Endothelial cell of umbilical vein (primary cell): Measurements from ENCODE around the gene LEP. TPM values are rescaled to one million over a fixed set of nuclear protein-coding genes. Genes with fewer than 3 reads are reported as not detected.

Experiments used
- BruUV-seq: library from RNA; stranded (reverse); fragments of 400-500 nt; replicated peaks from 2 replicates; lab custom pipeline; 2021; lab: Mats Ljungman, UMichigan
- CTCF ChIA-PET: fragments of 300-600, 350-600 bp; sonication (Branson Sonifier 250); formaldehyde crosslinking; loops from one replicate; lab custom pipeline; 2021; ENCODE audit warnings: antibody characterized with exemption, inconsistent platforms; lab: Charles Lee
- POLR2A ChIA-PET: fragments of 300-600, 350-600 bp; sonication (Branson Sonifier 250); formaldehyde crosslinking; loops from one replicate; lab custom pipeline; 2021; ENCODE audit warnings: antibody characterized with exemption, inconsistent platforms; lab: Charles Lee
- DNase-seq: peaks from one replicate; pipeline ENCODE4 v3.0.0-alpha.2; 2011; ENCODE audit warnings: low read depth, low spot score
- FAIRE-seq: peaks from 2 replicates; lab custom pipeline; 2011; peaks lifted over from hg19 to GRCh38; lab: Jason Lieb, UNC
- H2AFZ ChIP-seq: 2 replicates; pipeline ENCODE4 v1.6.0; 2012; ENCODE audit warnings: low read depth, low read length, control low read depth, inconsistent platforms
- H3K27ac ChIP-seq: 2 replicates; pipeline ENCODE4 v1.5.1; 2011; ENCODE audit warnings: low read depth, mild to moderate bottlenecking, control low read depth, low read length, moderate library complexity; ENCODE audit not compliant: insufficient read depth
- H3K27me3 ChIP-seq, 2 experiments: 2 replicates each; pipeline versions ENCODE4 v1.6.0 to v1.6.1; 2011; ENCODE audit warnings: low read length in 2 of 2, mixed read lengths in 1 of 2; ENCODE audit not compliant: control insufficient read depth in 2 of 2, insufficient read depth in 2 of 2
- H3K36me3 ChIP-seq, 2 experiments: 2 replicates in 1 of 2; 3 replicates in 1 of 2; pipeline ENCODE4 v1.5.1; 2011; ENCODE audit warnings: low read length in 2 of 2, mild to moderate bottlenecking in 1 of 2, moderate library complexity in 1 of 2; ENCODE audit not compliant: control insufficient read depth in 2 of 2, insufficient read depth in 2 of 2; ENCODE audit errors: extremely low read depth in 1 of 2
- H3K4me1 ChIP-seq: 3 replicates; pipeline ENCODE4 v1.5.1; 2011; ENCODE audit warnings: mild to moderate bottlenecking, low read length; ENCODE audit not compliant: control insufficient read depth, insufficient read depth; ENCODE audit errors: extremely low read depth
- H3K4me2 ChIP-seq: 2 replicates; pipeline ENCODE4 v1.6.1; 2011; ENCODE audit warnings: low read length, control low read depth, mixed read lengths; ENCODE audit not compliant: insufficient read depth
- H3K4me3 ChIP-seq, 3 experiments: fragments of 200-600 bp in 1 of 3; sonication (generic), shearing (Covaris generic) in 1 of 3; replicated peaks in 1 of 3; 2 replicates each; pipeline ENCODE4 v1.5.1; 2011 to 2016; ENCODE audit warnings: control low read depth in 3 of 3, low read length in 3 of 3, mild to moderate bottlenecking in 2 of 3, inconsistent platforms in 1 of 3, low read depth in 1 of 3, moderate library complexity in 1 of 3; ENCODE audit not compliant: insufficient read depth in 1 of 3
- H3K79me2 ChIP-seq: 2 replicates; pipeline ENCODE4 v1.6.0; 2012; ENCODE audit warnings: low read length, inconsistent platforms; ENCODE audit not compliant: control insufficient read depth, insufficient read depth
- H3K9ac ChIP-seq: replicated peaks from 2 replicates; pipeline ENCODE3; 2011; ENCODE audit warnings: low read length, control low read depth; ENCODE audit not compliant: insufficient read depth; ENCODE audit errors: extremely low read depth
- H3K9me1 ChIP-seq: replicated peaks from 3 replicates; pipeline ENCODE4 v1.6.0; 2011; ENCODE audit warnings: mild to moderate bottlenecking, low read length; ENCODE audit not compliant: control insufficient read depth, insufficient read depth; ENCODE audit errors: extremely low read depth
- H3K9me3 ChIP-seq: replicated peaks from 2 replicates; pipeline ENCODE4 v1.5.1; 2012; ENCODE audit warnings: low read length, inconsistent platforms; ENCODE audit not compliant: control insufficient read depth, insufficient read depth
- H4K20me1 ChIP-seq: replicated peaks from 2 replicates; pipeline ENCODE3; 2011; ENCODE audit warnings: mild to moderate bottlenecking, low read length; ENCODE audit not compliant: control insufficient read depth, insufficient read depth; ENCODE audit errors: extremely low read depth
- CTCF ChIP-seq, 2 donors: IDR thresholded peaks; 1 replicate in 1 of 2; 2 replicates in 1 of 2; pipeline ENCODE4 v1.5.1; 2011; ENCODE audit warnings: low read length in 2 of 2, mild to moderate bottlenecking in 2 of 2, moderate library complexity in 2 of 2, control low read depth in 1 of 2, inconsistent platforms in 1 of 2, low read depth in 1 of 2; ENCODE audit not compliant: insufficient read depth in 1 of 2; ENCODE audit errors: extremely low read depth in 1 of 2
- EZH2 ChIP-seq: IDR thresholded peaks from 2 replicates; pipeline ENCODE4 v1.6.1; 2012; ENCODE audit warnings: borderline replicate concordance, low read depth, mild to moderate bottlenecking, moderate library complexity, low read length, inconsistent platforms; ENCODE audit not compliant: severe bottlenecking
- FOS ChIP-seq: IDR thresholded peaks from 2 replicates; pipeline ENCODE4 v1.6.1; 2011; ENCODE audit warnings: mild to moderate bottlenecking, low read length, moderate library complexity, borderline replicate concordance; ENCODE audit not compliant: insufficient read depth
- GATA2 ChIP-seq: IDR thresholded peaks from 2 replicates; pipeline ENCODE4 v1.7.0; 2011; ENCODE audit warnings: low read depth, mild to moderate bottlenecking, moderate library complexity, mixed read lengths, low read length; ENCODE audit not compliant: insufficient read length, insufficient read depth
- JUN ChIP-seq: IDR thresholded peaks from 2 replicates; pipeline ENCODE4 v1.6.1; 2011; ENCODE audit warnings: borderline replicate concordance, low read depth; ENCODE audit not compliant: insufficient read length, insufficient read depth
- MAX ChIP-seq: IDR thresholded peaks from 2 replicates; pipeline ENCODE4 v1.6.1; 2011; ENCODE audit not compliant: insufficient read depth, insufficient read length
- MYC ChIP-seq: IDR thresholded peaks from one replicate; pipeline ENCODE4 v1.6.1; 2011; ENCODE audit warnings: mild to moderate bottlenecking, low read depth, low read length
- POLR2A ChIP-seq: IDR thresholded peaks from 2 replicates; pipeline ENCODE4 v1.6.1; 2012; ENCODE audit warnings: low read depth, mild to moderate bottlenecking, control low read depth, low read length
- POLR2AphosphoS5 ChIP-seq: IDR thresholded peaks from 2 replicates; pipeline ENCODE4 v1.6.1; 2012; ENCODE audit warnings: low read depth, mild to moderate bottlenecking, control low read depth, low read length, moderate library complexity; ENCODE audit not compliant: insufficient read depth
- dilution Hi-C: fragments of 300-500 bp; cut with MboI; formaldehyde crosslinking; loops from one replicate; pipeline ENCODE4 v1.15.0; 2019; ENCODE audit warnings: low sequenced_read_pairs; ENCODE audit not compliant: extremely low pct_ligation_motif_present
- intact Hi-C: fragments of 100-400 bp; cut with micrococcal nuclease; formaldehyde crosslinking; loops from one replicate; pipeline ENCODE4 v1.10.0; 2022
- polyA plus RNA-seq, 4 experiments: library from polyadenylated mRNA; depleted of rRNA in 3 of 4; stranded (reverse) in 3 of 4; unstranded in 1 of 4; fragments of >200 nt; gene quantifications; 2 replicates each; pipeline versions ENCODE4 v1.2.1 to v1.2.3, GENCODE V29; 2011 to 2012; ENCODE audit warnings: missing spikeins in 1 of 4
- total RNA-seq: library from RNA; stranded (reverse); gene quantifications from 2 replicates; pipeline ENCODE4 v1.2.3, GENCODE V29; 2021

Gene LEP
- total and polyA plus RNA-seq, 2 donors (not counting 3 experiments of a cell fraction or from before 2014, with no cell fraction given), result not detected

DNA sequence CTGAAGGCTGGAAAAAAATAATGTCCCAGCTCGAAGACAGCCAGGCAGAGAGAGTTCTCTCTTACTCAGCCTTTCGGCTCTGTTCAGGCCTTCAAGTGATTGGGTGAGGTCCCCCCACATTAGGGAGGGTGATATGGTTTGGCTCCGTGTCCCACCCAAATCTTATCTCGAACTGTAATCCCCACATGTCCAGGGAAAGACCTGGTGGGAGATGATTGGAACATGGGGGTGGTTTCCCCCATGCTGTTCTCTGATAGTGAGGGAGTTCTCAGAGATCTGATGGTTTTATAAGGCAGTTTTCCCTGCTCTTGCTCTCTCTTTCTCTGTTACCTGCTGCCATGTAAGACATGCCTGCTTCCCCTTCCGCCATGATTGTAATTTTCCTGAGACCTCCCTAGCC lies 36.6 kb upstream of the LEP start:
- POLR2A ChIA-PET, result no interaction called here
- BruUV-seq, result no TSS peak
- TF ChIP-seq MAX (no peak), FOS (no peak), POLR2AphosphoS5 (no peak), GATA2 (no peak), CTCF (IDR thresholded peaks at IDR 0.05; ENCODE audit: extremely low read depth in 1 of 2, insufficient read depth in 1 of 2, low read depth in 1 of 2, low read length in 2 of 2) (no peak), JUN (no peak), EZH2 (no peak), POLR2A (no peak), MYC (no peak)
- Histone ChIP-seq H3K36me3 (no peaks in the 10 kb centered on the region), H3K4me2 (no peak overlapping the region), H3K9me3 (no peaks in the 10 kb centered on the region), H4K20me1 (no peaks in the 10 kb centered on the region), H3K79me2 (no peaks in the 10 kb centered on the region), H3K9ac (no peak overlapping the region), H3K4me1 (no peaks in the 10 kb centered on the region), H3K27ac (no peak overlapping the region), H3K27me3 (peaks cover 41 to 49% of the 10 kb centered on the region in 2 experiments), H3K4me3 (no peak overlapping the region), H2AFZ (no peak overlapping the region), H3K9me1 (no peaks in the 10 kb centered on the region)
- no peak for DNase-seq
- intact Hi-C loops, result loop anchor here (10.0 kb wide), 1 partner anchor 100 kb away; no protein-coding TSS in a partner anchor
- no peak for FAIRE-seq
- CTCF ChIA-PET, result no interaction called here
- dilution Hi-C loops, result loop anchor here (25.0 kb wide), 1 partner anchor 492 kb away; no protein-coding TSS in a partner anchor
